Esophagus muscularis mucosa (tissue), 4 donors: ENCODE data around the gene METTL16. TPM values are rescaled to one million over a fixed set of nuclear protein-coding genes. Genes with fewer than 3 reads are reported as not detected.
A peak's percentile ranks its signal among the peaks of the same experiment; 100 is the strongest.

Experiments used
- DNase-seq: peaks from one replicate; pipeline ENCODE4 v3.0.0-alpha.2; 2017; ENCODE audit errors: extremely low spot score
- H3K27ac ChIP-seq, 4 donors: fragments of 200-600 bp; sonication (generic); replicated peaks in 1 of 4; 1 replicate in 3 of 4; 2 replicates in 1 of 4; pipeline ENCODE4 v1.5.1; 2016 to 2019; ENCODE audit warnings: mild to moderate bottlenecking in 1 of 4
- H3K27me3 ChIP-seq, 4 donors: fragments of 200-600 bp; sonication (generic); one replicate each; pipeline versions ENCODE4 v1.5.1 to v1.6.0; 2016 to 2019
- H3K36me3 ChIP-seq, 4 donors: fragments of 200-600 bp; sonication (generic); one replicate each; pipeline ENCODE4 v1.5.1; 2016 to 2019
- H3K4me1 ChIP-seq, 4 donors: fragments of 200-600 bp; sonication (generic); one replicate each; pipeline ENCODE4 v1.5.1; 2016 to 2019
- H3K4me3 ChIP-seq, 4 donors: fragments of 200-600 bp; sonication (generic); 1 replicate in 2 of 4; 2 replicates in 2 of 4; pipeline ENCODE4 v1.5.1; 2016 to 2019; ENCODE audit warnings: mild to moderate bottlenecking in 4 of 4, moderate library complexity in 1 of 4
- H3K9me3 ChIP-seq, 4 donors: fragments of 200-600 bp; sonication (generic); 1 replicate in 3 of 4; 2 replicates in 1 of 4; pipeline ENCODE4 v1.5.1; 2016 to 2019
- EP300 ChIP-seq: sonication (generic); formaldehyde crosslinking; IDR thresholded peaks from one replicate; pipeline ENCODE4 v1.6.1; 2017; ENCODE audit warnings: antibody characterized with exemption
- POLR2A ChIP-seq: fragments of 450-650 bp; IDR thresholded peaks from one replicate; pipeline ENCODE4 v1.6.1; 2017; ENCODE audit warnings: antibody characterized with exemption, moderate library complexity, mild to moderate bottlenecking, low read depth
- POLR2AphosphoS5 ChIP-seq, 2 donors: sonication (generic); formaldehyde crosslinking; IDR thresholded peaks; one replicate each; pipeline ENCODE4 v1.6.1; 2017; ENCODE audit warnings: antibody characterized with exemption in 2 of 2
- WGBS: methylation state at CpG from one replicate; pipeline ENCODE4 v1.1.5; 2018; 5-methylcytosine and 5-hydroxymethylcytosine counted together
- intact Hi-C: fragments of 100-400 bp; cut with DNase I; formaldehyde crosslinking; loops from one replicate; pipeline ENCODE4 v1.15.1; 2023
- total RNA-seq, 4 donors: library from RNA; depleted of rRNA; stranded (reverse); fragments of >200 nt; gene quantifications; one replicate each; pipeline versions ENCODE4 v1.1.0 to v1.2.1, GENCODE V29; 2016
- TF ChIP-seq, protein P1 (sequence below), 3 experiments: fragments of 200-600 bp in 2 of 3; fragments of 450-650 bp in 1 of 3; sonication (generic) in 2 of 3; IDR thresholded peaks; one replicate each; pipeline ENCODE4 v1.5.1; 2017 to 2019; ENCODE audit warnings: antibody characterized with exemption in 3 of 3, mild to moderate bottlenecking in 2 of 3, moderate library complexity in 1 of 3

METTL16 gene
- total RNA-seq, 4 donors from 2014 or later: 18.9 to 28.8 (median 24.5) TPM

GRCh38 chr17:2416010-2416734, 95.5 kb downstream of the METTL16 start:
- Histone ChIP-seq H3K27me3 (no peaks in the 10 kb centered on the region), H3K4me1 (peaks cover 17 to 58% (median 51%) of the 10 kb centered on the region in 4 donors), H3K27ac (peak overlapping the region; percentile 34 to 66 (median 56)), H3K9me3 (no peaks in the 10 kb centered on the region), H3K36me3 (peaks cover 0 to 50% (median 22%) of the 10 kb centered on the region in 4 donors), H3K4me3 (no peak overlapping the region)
- intact Hi-C loops: loop anchor here (1.0 kb wide), 1 partner anchor 33 kb away; no protein-coding TSS in a partner anchor
- TF ChIP-seq POLR2AphosphoS5 (IDR thresholded peaks at IDR 0.05) (peak; percentile 61 to 75), EP300 (no peak)
- TF ChIP-seq, protein P1, sequence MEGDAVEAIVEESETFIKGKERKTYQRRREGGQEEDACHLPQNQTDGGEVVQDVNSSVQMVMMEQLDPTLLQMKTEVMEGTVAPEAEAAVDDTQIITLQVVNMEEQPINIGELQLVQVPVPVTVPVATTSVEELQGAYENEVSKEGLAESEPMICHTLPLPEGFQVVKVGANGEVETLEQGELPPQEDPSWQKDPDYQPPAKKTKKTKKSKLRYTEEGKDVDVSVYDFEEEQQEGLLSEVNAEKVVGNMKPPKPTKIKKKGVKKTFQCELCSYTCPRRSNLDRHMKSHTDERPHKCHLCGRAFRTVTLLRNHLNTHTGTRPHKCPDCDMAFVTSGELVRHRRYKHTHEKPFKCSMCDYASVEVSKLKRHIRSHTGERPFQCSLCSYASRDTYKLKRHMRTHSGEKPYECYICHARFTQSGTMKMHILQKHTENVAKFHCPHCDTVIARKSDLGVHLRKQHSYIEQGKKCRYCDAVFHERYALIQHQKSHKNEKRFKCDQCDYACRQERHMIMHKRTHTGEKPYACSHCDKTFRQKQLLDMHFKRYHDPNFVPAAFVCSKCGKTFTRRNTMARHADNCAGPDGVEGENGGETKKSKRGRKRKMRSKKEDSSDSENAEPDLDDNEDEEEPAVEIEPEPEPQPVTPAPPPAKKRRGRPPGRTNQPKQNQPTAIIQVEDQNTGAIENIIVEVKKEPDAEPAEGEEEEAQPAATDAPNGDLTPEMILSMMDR (IDR thresholded peaks at IDR 0.05): peak; percentile 98 to 99 (median 99)
- WGBS: 22% methylated on average over 19 of the region's 19 CpGs
- DNase-seq: peak; percentile 98

GRCh38 chr17:2415081-2415480, 96.6 kb downstream of the METTL16 start:
- intact Hi-C loops: no loop called here

GRCh38 chr17:2414446-2415064, 97.1 kb downstream of the METTL16 start:
- Histone ChIP-seq H3K9me3 (no peaks in the 10 kb centered on the region), H3K36me3 (peaks cover 0 to 35% (median 11%) of the 10 kb centered on the region in 4 donors), H3K27me3 (no peaks in the 10 kb centered on the region), H3K4me3 (no peak overlapping the region), H3K27ac (no peak overlapping the region), H3K4me1 (peaks cover 17 to 49% (median 42%) of the 10 kb centered on the region in 4 donors)
- WGBS: 95% methylated on average over 15 of the region's 22 CpGs
- TF ChIP-seq POLR2A: no peak
- TF ChIP-seq, protein P1 (IDR thresholded peaks at IDR 0.05): no peak
- TF ChIP-seq EP300: no peak
- no peak for TF ChIP-seq POLR2AphosphoS5 (IDR thresholded peaks at IDR 0.05)
- DNase-seq: no peak
- intact Hi-C loops: no loop called here

More at GRCh38 chr17:2415081-2415480, 96.6 kb downstream of the METTL16 start:
- Histone ChIP-seq H3K27ac (no peak overlapping the region), H3K4me3 (no peak overlapping the region), H3K27me3 (no peaks in the 10 kb centered on the region), H3K9me3 (no peaks in the 10 kb centered on the region), H3K4me1 (peaks cover 17 to 53% (median 47%) of the 10 kb centered on the region in 4 donors), H3K36me3 (peaks cover 0 to 40% (median 16%) of the 10 kb centered on the region in 4 donors)
- WGBS: 80% methylated on average over 9 of the region's 9 CpGs
- no peak for DNase-seq
- TF ChIP-seq POLR2A: no peak
- TF ChIP-seq, protein P1 (IDR thresholded peaks at IDR 0.05): no peak
- no peak for TF ChIP-seq EP300
- no peak for TF ChIP-seq POLR2AphosphoS5 (IDR thresholded peaks at IDR 0.05)

DNA sequence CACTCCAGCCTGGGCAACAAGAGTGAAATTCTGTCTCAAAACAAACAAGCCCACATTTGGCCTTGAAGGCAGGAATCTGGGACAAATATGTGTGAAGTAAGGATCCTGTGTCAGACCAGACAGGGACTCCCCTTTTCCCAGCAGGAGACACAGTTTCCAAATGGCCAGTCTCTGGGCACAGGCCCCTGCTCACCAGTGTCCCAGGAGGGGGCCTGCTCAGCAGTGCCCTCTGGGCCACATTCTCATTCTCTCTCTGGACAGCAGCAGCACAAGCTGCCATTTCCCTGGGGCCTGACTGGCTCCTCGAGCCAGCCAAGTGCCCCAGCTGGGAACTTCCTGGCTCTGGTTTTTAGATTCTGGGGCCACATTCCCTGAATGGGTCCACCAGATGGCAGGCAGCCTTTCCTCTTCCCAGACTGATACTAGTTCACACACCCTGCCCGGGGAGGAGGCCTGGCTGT, 99.1 kb downstream of the METTL16 start:
- Histone ChIP-seq H3K27ac (peak overlapping the region; percentile 24 to 55 (median 42)), H3K4me3 (no peak overlapping the region), H3K9me3 (no peaks in the 10 kb centered on the region), H3K27me3 (no peaks in the 10 kb centered on the region), H3K36me3 (peaks cover 0 to 26% (median 7%) of the 10 kb centered on the region in 4 donors), H3K4me1 (peaks cover 4 to 31% (median 25%) of the 10 kb centered on the region in 4 donors)
- no peak for DNase-seq
- TF ChIP-seq POLR2A: no peak
- TF ChIP-seq POLR2AphosphoS5 (IDR thresholded peaks at IDR 0.05): peak in 1 of 2 donors; percentile 32
- intact Hi-C loops: no loop called here
- 64% methylated on average over 1 of the region's 2 CpGs for WGBS

GRCh38 chr17:2410951-2411350, 100.7 kb downstream of the METTL16 start:
- Histone ChIP-seq H3K4me3 (no peak overlapping the region), H3K4me1 (peaks cover 17 to 34% (median 32%) of the 10 kb centered on the region in 4 donors), H3K27ac (no peak overlapping the region), H3K27me3 (no peaks in the 10 kb centered on the region), H3K36me3 (peaks cover 0 to 21% (median 7%) of the 10 kb centered on the region in 4 donors), H3K9me3 (no peaks in the 10 kb centered on the region)
- no peak for DNase-seq
- WGBS: 87% methylated on average over 7 of the region's 7 CpGs
- no peak for TF ChIP-seq POLR2A
- TF ChIP-seq, protein P1 (IDR thresholded peaks at IDR 0.05): no peak
- intact Hi-C loops: no loop called here
